ENCODE measurements around the gene KIAA0753.

KIAA0753 gene

DNA sequence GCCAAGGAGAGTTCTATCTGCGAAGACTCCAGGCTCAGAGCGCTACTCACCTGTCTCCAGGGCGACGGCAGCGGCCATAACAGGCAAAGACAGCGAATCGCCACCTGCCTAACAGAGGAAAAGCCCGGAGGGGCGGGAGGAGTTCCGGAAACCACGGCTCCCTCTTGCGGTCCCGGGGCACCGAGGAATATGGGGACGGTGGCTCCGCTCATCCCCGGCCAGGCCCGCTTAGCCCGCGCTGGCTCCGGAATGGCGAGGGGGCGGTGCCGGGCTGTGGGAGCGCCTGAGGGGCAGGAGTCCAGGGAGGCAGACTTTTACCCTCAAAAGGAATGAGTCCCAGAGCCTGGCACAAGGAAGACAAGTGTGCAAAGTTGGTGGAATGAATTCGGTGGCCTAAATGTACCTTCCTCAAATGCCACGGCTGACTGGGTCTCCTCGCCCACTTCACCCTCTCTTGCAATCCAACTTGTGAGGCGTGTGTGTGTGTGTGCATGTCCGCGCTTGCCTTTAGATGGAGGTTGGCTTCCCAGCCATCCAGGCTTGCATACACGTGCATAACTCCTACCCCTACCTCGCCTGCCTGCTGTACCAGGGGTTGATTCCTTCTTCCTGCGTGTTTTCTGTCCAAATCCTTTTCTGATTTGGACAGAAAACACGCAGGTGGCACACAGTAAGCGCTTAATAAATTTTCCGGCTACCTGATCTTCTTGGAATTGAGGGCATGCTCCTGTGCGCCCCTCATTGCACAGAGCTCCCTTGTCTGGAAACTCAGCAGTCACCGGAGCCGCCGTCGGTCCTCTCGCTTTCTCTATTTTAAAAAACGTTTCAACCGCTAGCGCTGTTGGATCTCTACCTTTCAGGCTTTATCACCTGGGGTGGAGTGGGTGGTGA lies 14.6 kb upstream of the KIAA0753 start:
- Histone ChIP-seq H3K4me3 (ENCODE audit: low read depth, low read length) (peak overlapping the region; percentile 64), H3K36me3 (ENCODE audit: control insufficient read depth, insufficient read depth, low read length) (no peaks in the 10 kb centered on the region), H3K4me1 (ENCODE audit: control insufficient read depth, insufficient read depth, low read length) (peaks cover 7% of the 10 kb centered on the region), H3K9ac (ENCODE audit: low read depth, low read length) (no peak overlapping the region), H3K9me3 (ENCODE audit: control insufficient read depth, insufficient read depth, low read length) (no peaks in the 10 kb centered on the region), H3K27me3 (ENCODE audit: control insufficient read depth, insufficient read depth, low read length) (peaks cover 30% of the 10 kb centered on the region)

DNA sequence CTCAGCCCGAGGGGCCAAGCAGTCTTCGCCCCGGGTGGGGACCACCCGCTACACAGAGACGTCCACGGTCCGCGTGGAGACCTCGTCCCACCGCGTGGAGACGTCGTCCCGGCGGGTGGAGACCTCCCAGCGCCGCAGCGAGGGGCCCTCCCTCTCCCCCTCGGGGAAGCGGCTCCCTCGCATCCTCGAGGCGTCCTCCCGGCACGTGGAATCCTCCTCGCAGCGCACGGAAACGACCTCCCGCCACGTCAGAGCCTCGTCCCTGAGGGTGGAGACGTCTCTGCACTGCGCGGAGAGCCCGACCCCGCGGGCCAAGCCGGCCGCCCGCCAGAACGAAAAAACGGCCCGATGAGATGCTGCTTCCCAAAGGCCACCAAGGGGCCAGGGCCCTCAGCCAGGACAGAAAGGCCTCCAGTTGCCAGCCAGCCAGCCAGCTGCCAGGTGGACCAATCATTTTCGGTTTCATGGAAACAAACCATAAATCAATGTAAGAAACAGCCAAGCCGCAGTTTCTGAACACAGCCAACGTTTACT lies 11.5 kb upstream of the KIAA0753 start:
- peaks cover 7% of the 10 kb centered on the region for H3K4me1 ChIP-seq (ENCODE audit: control insufficient read depth, insufficient read depth, low read length)
- H3K4me3 ChIP-seq (ENCODE audit: low read depth, low read length) = peak overlapping the region; percentile 52
- peaks cover 6% of the 10 kb centered on the region for H3K36me3 ChIP-seq (ENCODE audit: control insufficient read depth, insufficient read depth, low read length)
- H3K9me3 ChIP-seq (ENCODE audit: control insufficient read depth, insufficient read depth, low read length) = no peaks in the 10 kb centered on the region
- H3K27me3 ChIP-seq (ENCODE audit: control insufficient read depth, insufficient read depth, low read length) = peaks cover 23% of the 10 kb centered on the region
- H3K9ac ChIP-seq (ENCODE audit: low read depth, low read length) = peak overlapping the region; percentile 4

DNA sequence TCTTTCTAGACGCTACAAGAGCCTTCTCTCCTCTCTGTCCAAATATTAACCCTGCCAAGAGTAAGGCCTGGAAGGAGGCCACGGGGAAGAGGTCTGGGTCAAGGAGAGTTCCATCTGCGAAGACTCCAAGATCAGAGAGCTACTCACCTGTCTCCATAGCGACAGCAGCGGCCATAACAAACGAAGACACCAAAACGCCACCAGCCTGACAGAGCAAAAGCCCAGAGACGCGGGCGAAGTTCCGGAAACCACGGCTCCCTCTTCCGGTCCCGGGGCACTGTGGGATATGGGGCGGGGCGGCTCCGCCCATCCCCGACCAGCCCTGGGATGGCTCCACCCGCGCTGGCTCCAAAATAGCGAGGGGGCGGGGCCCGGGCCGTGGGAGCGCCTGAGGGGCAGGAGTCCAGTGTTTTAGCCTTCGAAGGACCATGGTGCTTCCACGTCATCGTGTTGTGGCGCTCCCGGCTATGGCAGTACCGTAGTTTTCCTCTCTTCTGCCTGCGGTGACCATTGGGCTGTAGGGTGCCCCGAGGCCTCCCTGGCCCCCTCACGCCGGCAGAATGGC lies 10.9 kb upstream of the KIAA0753 start, which contains the start of the genes C17orf100 and MED31:
Gene C17orf100 (plus strand): TSS at position 409 of the 565 bp plus-strand sequence. CDS start 152 bp downstream, at position 561.
Gene MED31 (minus strand): TSS at position 252 of the 565 bp plus-strand sequence. CDS start 77 bp downstream, at position 175.
- H3K4me1 ChIP-seq (ENCODE audit: control insufficient read depth, insufficient read depth, low read length) = peaks cover 7% of the 10 kb centered on the region

GRCh38 chr17:6648181-6648580 lies 7.7 kb upstream of the KIAA0753 start:
- no peaks in the 10 kb centered on the region for H3K4me1 ChIP-seq (ENCODE audit: control insufficient read depth, insufficient read depth, low read length)
- peaks cover 4% of the 10 kb centered on the region for H3K27me3 ChIP-seq (ENCODE audit: control insufficient read depth, insufficient read depth, low read length)
- peaks cover 6% of the 10 kb centered on the region for H3K36me3 ChIP-seq (ENCODE audit: control insufficient read depth, insufficient read depth, low read length)
- H3K9ac ChIP-seq (ENCODE audit: low read depth, low read length) = no peak overlapping the region
- H3K4me3 ChIP-seq (ENCODE audit: low read depth, low read length) = no peak overlapping the region
- no peaks in the 10 kb centered on the region for H3K9me3 ChIP-seq (ENCODE audit: control insufficient read depth, insufficient read depth, low read length)

More for the DNA sequence above, 10.9 kb upstream of the KIAA0753 start, which contains the start of the genes C17orf100 and MED31:
- Histone ChIP-seq H3K4me3 (ENCODE audit: low read depth, low read length) (peak within 1 kb of the TSS; percentile 98), H3K9ac (ENCODE audit: low read depth, low read length) (peak within 1 kb of the TSS; percentile 66), H3K36me3 (ENCODE audit: control insufficient read depth, insufficient read depth, low read length) (peaks cover 6% of the 10 kb centered on the region), H3K27me3 (ENCODE audit: control insufficient read depth, insufficient read depth, low read length) (peaks cover 23% of the 10 kb centered on the region), H3K9me3 (ENCODE audit: control insufficient read depth, insufficient read depth, low read length) (no peaks in the 10 kb centered on the region)

DNA sequence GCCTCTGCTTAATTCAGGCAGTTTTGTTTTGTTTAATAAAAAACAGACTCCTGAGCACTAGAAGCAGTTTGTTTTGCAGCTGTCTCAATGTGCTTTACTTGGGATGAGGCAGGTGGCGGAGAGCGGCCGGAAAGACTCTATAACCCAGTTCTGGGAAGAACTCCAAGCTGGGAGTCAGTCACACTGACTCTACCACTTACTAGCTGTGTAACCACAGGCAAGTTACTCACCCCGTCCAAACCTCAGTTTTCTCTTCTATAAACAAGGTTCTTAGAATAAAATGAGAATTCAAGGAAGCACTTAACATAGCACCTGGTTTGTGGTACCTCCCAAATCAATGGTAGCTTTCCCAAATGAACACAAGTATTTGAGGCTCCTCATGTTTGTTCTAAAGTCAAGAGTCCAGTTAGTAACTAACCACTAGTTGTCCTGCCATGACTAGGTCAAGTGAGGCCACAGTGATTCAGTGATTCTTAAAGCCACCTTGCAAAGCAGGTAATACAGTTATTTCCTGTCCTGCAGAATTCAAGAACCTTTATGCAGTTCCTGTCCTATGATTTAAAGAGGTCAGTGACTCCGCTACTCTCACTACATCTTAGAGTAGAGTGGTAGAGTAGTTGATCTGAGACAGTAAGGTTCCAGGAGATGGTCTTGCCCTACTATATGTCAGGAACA lies 3.1 kb upstream of the KIAA0753 start:
- Histone ChIP-seq H3K9me3 (ENCODE audit: control insufficient read depth, insufficient read depth, low read length) (no peaks in the 10 kb centered on the region), H3K27me3 (ENCODE audit: control insufficient read depth, insufficient read depth, low read length) (no peaks in the 10 kb centered on the region), H3K4me3 (ENCODE audit: low read depth, low read length) (no peak overlapping the region), H3K36me3 (ENCODE audit: control insufficient read depth, insufficient read depth, low read length) (peaks cover 1% of the 10 kb centered on the region), H3K4me1 (ENCODE audit: control insufficient read depth, insufficient read depth, low read length) (no peaks in the 10 kb centered on the region), H3K9ac (ENCODE audit: low read depth, low read length) (no peak overlapping the region)

GRCh38 chr17:6642592-6642991 lies 2.1 kb upstream of the KIAA0753 start:
- Histone ChIP-seq H3K9me3 (ENCODE audit: control insufficient read depth, insufficient read depth, low read length) (no peaks in the 10 kb centered on the region), H3K36me3 (ENCODE audit: control insufficient read depth, insufficient read depth, low read length) (no peaks in the 10 kb centered on the region), H3K4me3 (ENCODE audit: low read depth, low read length) (no peak overlapping the region), H3K9ac (ENCODE audit: low read depth, low read length) (no peak overlapping the region), H3K27me3 (ENCODE audit: control insufficient read depth, insufficient read depth, low read length) (no peaks in the 10 kb centered on the region), H3K4me1 (ENCODE audit: control insufficient read depth, insufficient read depth, low read length) (no peaks in the 10 kb centered on the region)

DNA sequence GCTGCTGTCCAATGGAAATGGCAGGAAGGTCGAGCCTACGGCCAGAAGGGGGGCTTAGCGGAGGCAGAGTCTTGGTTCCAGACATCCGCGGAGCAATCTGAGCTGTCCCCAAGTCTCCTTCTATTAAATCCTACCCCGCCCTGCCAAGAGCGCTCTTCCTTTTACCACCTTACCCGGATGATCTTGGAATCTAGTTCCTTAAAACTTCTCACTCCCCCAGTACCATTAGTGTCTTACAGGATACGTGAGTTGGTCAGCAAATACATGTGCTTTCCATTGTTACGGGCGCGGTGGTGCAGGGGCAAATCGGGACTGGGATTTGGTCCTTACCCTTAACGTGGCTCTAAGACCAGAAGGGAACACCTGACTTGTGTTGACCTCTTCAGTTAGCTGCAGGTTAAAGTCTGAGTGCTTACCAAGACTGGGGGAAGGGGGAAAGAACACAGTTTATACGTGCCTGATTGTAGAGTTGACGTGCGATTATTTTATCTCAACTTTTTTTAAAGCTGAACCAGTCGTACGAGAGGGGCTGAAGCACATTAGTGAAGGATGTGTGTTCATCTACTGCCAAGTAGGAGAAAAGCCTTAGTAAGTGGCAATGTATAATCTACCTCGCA lies 844 bp upstream of the KIAA0753 start:
- Histone ChIP-seq H3K9ac (ENCODE audit: low read depth, low read length) (peak overlapping the region; percentile 87), H3K9me3 (ENCODE audit: control insufficient read depth, insufficient read depth, low read length) (no peaks in the 10 kb centered on the region), H3K36me3 (ENCODE audit: control insufficient read depth, insufficient read depth, low read length) (no peaks in the 10 kb centered on the region), H3K27me3 (ENCODE audit: control insufficient read depth, insufficient read depth, low read length) (no peaks in the 10 kb centered on the region), H3K4me1 (ENCODE audit: control insufficient read depth, insufficient read depth, low read length) (no peaks in the 10 kb centered on the region), H3K4me3 (ENCODE audit: low read depth, low read length) (peak overlapping the region; percentile 94)

GRCh38 chr17:6639586-6640535 lies 650 bp downstream of the KIAA0753 start:
- H3K4me1 ChIP-seq (ENCODE audit: control insufficient read depth, insufficient read depth, low read length) = no peaks in the 10 kb centered on the region
- H3K36me3 ChIP-seq (ENCODE audit: control insufficient read depth, insufficient read depth, low read length) = no peaks in the 10 kb centered on the region
- no peaks in the 10 kb centered on the region for H3K9me3 ChIP-seq (ENCODE audit: control insufficient read depth, insufficient read depth, low read length)
- H3K27me3 ChIP-seq (ENCODE audit: control insufficient read depth, insufficient read depth, low read length) = no peaks in the 10 kb centered on the region
- peak overlapping the region; percentile 94 for H3K4me3 ChIP-seq (ENCODE audit: low read depth, low read length)
- peak overlapping the region; percentile 47 for H3K9ac ChIP-seq (ENCODE audit: low read depth, low read length)

GRCh38 chr17:6639014-6639585 lies 1.4 kb downstream of the KIAA0753 start:
- H3K4me3 ChIP-seq (ENCODE audit: low read depth, low read length) = peak overlapping the region; percentile 94

More at GRCh38 chr17:6639014-6639585, 1.4 kb downstream of the KIAA0753 start:
- Histone ChIP-seq H3K36me3 (ENCODE audit: control insufficient read depth, insufficient read depth, low read length) (no peaks in the 10 kb centered on the region), H3K9ac (ENCODE audit: low read depth, low read length) (peak overlapping the region; percentile 47), H3K4me1 (ENCODE audit: control insufficient read depth, insufficient read depth, low read length) (no peaks in the 10 kb centered on the region), H3K27me3 (ENCODE audit: control insufficient read depth, insufficient read depth, low read length) (no peaks in the 10 kb centered on the region), H3K9me3 (ENCODE audit: control insufficient read depth, insufficient read depth, low read length) (no peaks in the 10 kb centered on the region)

Data from iPS-15b (cell line).